Left lung (tissue), 10 donors: ENCODE data around the gene MARVELD3. TPM values are rescaled to one million over a fixed set of nuclear protein-coding genes. Genes with fewer than 3 reads are reported as not detected.

Source experiments
- ATAC-seq: fragments of 200-7000 bp; cut with Tn5 transposase; one replicate; pipeline ENCODE4 v1.9.1; 2020; ENCODE audit warnings: moderate library complexity
- DNase-seq, 4 donors: peaks; one replicate each; pipeline ENCODE4 v3.0.0-alpha.2; 2013 to 2020
- H3K27ac ChIP-seq, 2 donors: fragments of 200-600 bp; sonication (generic) in 1 of 2; one replicate each; pipeline versions ENCODE4 v1.5.0 to v1.8.0; 2020 to 2021
- H3K27me3 ChIP-seq, 2 donors: fragments of 200-600 bp; sonication (generic) in 1 of 2; one replicate each; pipeline versions ENCODE4 v1.5.0 to v1.8.0; 2020 to 2021
- H3K36me3 ChIP-seq, 2 donors: fragments of 200-600 bp; sonication (generic) in 1 of 2; one replicate each; pipeline versions ENCODE4 v1.5.0 to v1.8.0; 2020 to 2021
- H3K4me1 ChIP-seq, 2 donors: fragments of 200-600 bp; one replicate each; pipeline ENCODE4 v1.8.0; 2021
- H3K4me3 ChIP-seq, 2 donors: fragments of 200-600 bp; sonication (generic) in 1 of 2; one replicate each; pipeline versions ENCODE4 v1.5.0 to v1.8.0; 2020 to 2021; ENCODE audit warnings: mild to moderate bottlenecking in 1 of 2
- H3K9me3 ChIP-seq, 2 donors: fragments of 200-600 bp; sonication (generic) in 1 of 2; one replicate each; pipeline versions ENCODE4 v1.5.0 to v1.8.0; 2020 to 2021
- CTCF ChIP-seq, 2 donors: fragments of 200-600 bp; sonication (generic) in 1 of 2; IDR thresholded peaks; one replicate each; pipeline versions ENCODE4 v1.5.0 to v1.8.0; 2021; ENCODE audit warnings: antibody characterized with exemption in 2 of 2
- intact Hi-C, 2 donors: fragments of 100-400 bp; cut with DNase I; formaldehyde crosslinking; loops; one replicate each; pipeline versions ENCODE4 v1.11.2 to v1.14.2; 2022
- polyA plus RNA-seq, 6 donors: library from polyadenylated mRNA; unstranded; fragments of 120-200 nt; gene quantifications; one replicate each; pipeline ENCODE4 v1.2.1, GENCODE V29; 2013; ENCODE audit not compliant: insufficient read length in 6 of 6
- total RNA-seq, 2 donors: library from RNA; stranded (reverse); fragmentation: NEBNext Ultra II Directional; extraction: Animal tissue kit (Norgen Biotek cat#: 25700); gene quantifications; one replicate each; pipeline ENCODE4 v1.2.1, GENCODE V29; 2021
- donor health status: DM: no; HTN: yes; CAD: no.
- donor health status: DM: no; HTN: no; CAD: no.

The MARVELD3 gene
- total and polyA plus RNA-seq, 8 donors, result 7.5 to 12.0 (median 7.9) TPM

GRCh38 chr16:71647391-71647790 is 21.4 kb downstream of the MARVELD3 start:
- H3K4me1 ChIP-seq, result no peaks in the 10 kb centered on the region
- ATAC-seq (no peak), DNase-seq (no peak)
- no peak for TF ChIP-seq CTCF (IDR thresholded peaks at IDR 0.05)
- intact Hi-C loops, result no loop called here
- no peaks in the 10 kb centered on the region for H3K27me3 ChIP-seq
- no peak overlapping the region for H3K4me3 ChIP-seq
- H3K27ac ChIP-seq, result no peak overlapping the region
- no peaks in the 10 kb centered on the region for H3K9me3 ChIP-seq
- peaks cover 0 to 24% of the 10 kb centered on the region in 2 donors for H3K36me3 ChIP-seq

DNA sequence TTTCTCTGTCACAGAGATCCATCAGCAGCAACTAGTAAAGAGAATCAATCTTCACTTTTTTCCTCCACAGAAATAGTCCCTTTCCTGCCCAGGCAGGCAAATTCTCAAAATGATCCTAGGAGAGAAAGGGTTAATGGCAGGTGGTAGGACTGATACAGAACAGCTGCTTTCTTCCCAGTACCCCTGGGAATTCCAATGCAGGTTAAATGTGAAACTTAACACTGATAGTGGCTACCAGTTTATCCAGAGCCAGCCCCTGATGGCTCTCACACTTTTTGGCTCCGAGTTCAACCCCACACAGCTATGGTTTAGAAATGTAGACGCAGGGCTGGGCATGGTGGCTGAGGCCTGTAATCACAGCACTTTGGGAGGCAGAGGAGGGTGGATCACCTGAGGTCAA is 22.2 kb downstream of the MARVELD3 start:
- no peak for TF ChIP-seq CTCF (IDR thresholded peaks at IDR 0.05)
- Histone ChIP-seq H3K4me3 (no peak overlapping the region), H3K27me3 (no peaks in the 10 kb centered on the region), H3K4me1 (no peaks in the 10 kb centered on the region), H3K36me3 (peaks cover 0 to 30% of the 10 kb centered on the region in 2 donors), H3K9me3 (no peaks in the 10 kb centered on the region), H3K27ac (no peak overlapping the region)
- DNase-seq, result no peak
- intact Hi-C loops, result no loop called here
- ATAC-seq, result no peak

DNA sequence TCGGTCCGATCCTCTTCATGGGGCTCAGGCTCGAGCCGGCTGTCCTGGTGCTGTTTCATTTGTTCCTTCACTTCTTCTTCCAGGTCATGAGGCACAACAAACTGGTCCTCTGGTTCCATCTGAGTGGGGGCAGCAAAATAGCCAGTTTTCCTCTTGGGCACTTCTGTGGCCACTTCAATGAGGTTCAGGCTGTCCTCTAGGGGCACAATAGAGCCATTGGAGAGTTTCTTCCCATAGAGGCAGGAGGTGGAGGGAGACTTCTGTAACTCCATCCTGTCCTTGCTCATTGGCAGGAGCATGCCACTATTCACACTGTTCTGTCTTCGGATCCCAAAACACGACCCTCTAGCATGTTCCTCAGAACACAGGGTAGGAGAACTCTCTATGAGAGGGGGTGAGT is 22.9 kb downstream of the MARVELD3 start:
- H3K27ac ChIP-seq, result no peak overlapping the region
- ATAC-seq (peak; percentile 25), DNase-seq (no peak)
- H3K4me3 ChIP-seq, result no peak overlapping the region
- H3K4me1 ChIP-seq, result no peaks in the 10 kb centered on the region
- no peak for TF ChIP-seq CTCF (IDR thresholded peaks at IDR 0.05)
- peaks cover 0 to 34% of the 10 kb centered on the region in 2 donors for H3K36me3 ChIP-seq
- intact Hi-C loops, result no loop called here
- H3K27me3 ChIP-seq, result no peaks in the 10 kb centered on the region
- H3K9me3 ChIP-seq, result no peaks in the 10 kb centered on the region

GRCh38 chr16:71649704-71650103 is 23.7 kb downstream of the MARVELD3 start:
- no peak overlapping the region for H3K27ac ChIP-seq
- no peaks in the 10 kb centered on the region for H3K4me1 ChIP-seq
- H3K4me3 ChIP-seq, result no peak overlapping the region
- no peak for TF ChIP-seq CTCF (IDR thresholded peaks at IDR 0.05)
- peaks cover 0 to 42% of the 10 kb centered on the region in 2 donors for H3K36me3 ChIP-seq
- no peaks in the 10 kb centered on the region for H3K9me3 ChIP-seq
- intact Hi-C loops, result no loop called here
- no peaks in the 10 kb centered on the region for H3K27me3 ChIP-seq
- ATAC-seq, result no peak
- DNase-seq, result no peak

- Histone ChIP-seq H3K4me3 (no peak overlapping the region), H3K4me1 (no peaks in the 10 kb centered on the region), H3K27ac (no peak overlapping the region), H3K36me3 (peaks cover 0 to 48% of the 10 kb centered on the region in 2 donors), H3K27me3 (no peaks in the 10 kb centered on the region), H3K9me3 (no peaks in the 10 kb centered on the region)
- TF ChIP-seq CTCF (IDR thresholded peaks at IDR 0.05), result no peak
- ATAC-seq (no peak), DNase-seq (no peak)
- intact Hi-C loops, result no loop called here
Observed at GRCh38 chr16:71658771-71659170, 32.8 kb downstream of the MARVELD3 start.
